GM23338 (cell line): Measurements from ENCODE around the gene ZBP1. TPM values are rescaled to one million over a fixed set of nuclear protein-coding genes. Genes with fewer than 3 reads are reported as not detected.

Experiments
- ATAC-seq: fragments of 200-7000 bp; cut with Tn5 transposase; 3 replicates; pipeline ENCODE4 v1.9.1; 2020
- DNase-seq: peaks from one replicate; pipeline ENCODE4 v3.0.0-alpha.2; 2015; ENCODE audit warnings: low spot score
- H2AFZ ChIP-seq: fragments of 200-600 bp; sonication (generic); 2 replicates; pipeline ENCODE4 v1.8.0; 2016; ENCODE audit warnings: antibody characterized with exemption, mild to moderate bottlenecking, moderate library complexity
- H3F3A ChIP-seq: fragments of 200-600 bp; sonication (generic); replicated peaks from 2 replicates; pipeline ENCODE4 v1.8.0; 2017; ENCODE audit warnings: antibody characterized with exemption, mixed run types, low read depth
- H3K27ac ChIP-seq: fragments of 200-600 bp; sonication (generic); 2 replicates; pipeline ENCODE4 v1.6.1; 2016; ENCODE audit warnings: low read depth
- H3K27me3 ChIP-seq: fragments of 200-600 bp; sonication (generic); 2 replicates; pipeline ENCODE4 v1.8.0; 2016; ENCODE audit warnings: mild to moderate bottlenecking, mixed run types, moderate library complexity; ENCODE audit not compliant: insufficient read depth
- H3K36me3 ChIP-seq: fragments of 200-600 bp; sonication (generic); 2 replicates; pipeline ENCODE4 v1.8.0; 2016; ENCODE audit warnings: mild to moderate bottlenecking; ENCODE audit not compliant: insufficient read depth
- H3K4me1 ChIP-seq: fragments of 200-600 bp; sonication (generic); 2 replicates; pipeline ENCODE4 v1.8.0; 2016; ENCODE audit warnings: mild to moderate bottlenecking, moderate library complexity; ENCODE audit not compliant: insufficient read depth
- H3K4me2 ChIP-seq: fragments of 200-600 bp; sonication (generic); 2 replicates; pipeline ENCODE4 v1.7.1; 2017; ENCODE audit warnings: mixed run types
- H3K4me3 ChIP-seq: fragments of 200-600 bp; sonication (generic); 2 replicates; pipeline ENCODE4 v1.6.1; 2016; ENCODE audit warnings: mixed run types
- H3K79me2 ChIP-seq: fragments of 200-600 bp; sonication (generic); replicated peaks from 2 replicates; pipeline ENCODE4 v1.8.0; 2017; ENCODE audit warnings: mild to moderate bottlenecking; ENCODE audit not compliant: insufficient read depth
- H3K9me2 ChIP-seq: fragments of 200-600 bp; sonication (generic); 2 replicates; pipeline ENCODE4 v1.8.0; 2017; ENCODE audit not compliant: insufficient read depth
- H4K20me1 ChIP-seq: fragments of 200-600 bp; sonication (generic); replicated peaks from 2 replicates; pipeline ENCODE4 v1.8.0; 2017; ENCODE audit warnings: mild to moderate bottlenecking; ENCODE audit not compliant: insufficient read depth
- H3K27ac Mint-ChIP-seq: 2 replicates; pipeline ENCODE4 v1.8.0; 2020; ENCODE audit warnings: inconsistent platforms, mild to moderate bottlenecking, moderate library complexity, mixed read lengths
- H3K27me3 Mint-ChIP-seq: 3 replicates; pipeline ENCODE4 v1.8.0; 2022; ENCODE audit warnings: low read depth, mild to moderate bottlenecking, moderate library complexity, mixed read lengths, inconsistent platforms; ENCODE audit not compliant: insufficient read depth, poor library complexity
- H3K36me3 Mint-ChIP-seq: 3 replicates; pipeline ENCODE4 v1.8.0; 2021; ENCODE audit warnings: low read depth, mild to moderate bottlenecking, inconsistent platforms, moderate library complexity, mixed read lengths
- H3K4me1 Mint-ChIP-seq: 3 replicates; pipeline ENCODE4 v1.8.0; 2020; ENCODE audit warnings: mild to moderate bottlenecking, inconsistent platforms, mixed read lengths
- H3K4me3 Mint-ChIP-seq: 3 replicates; pipeline ENCODE4 v1.8.0; 2021; ENCODE audit warnings: moderate library complexity, mild to moderate bottlenecking, inconsistent platforms, mixed read lengths
- H3K9me3 Mint-ChIP-seq: 3 replicates; pipeline ENCODE4 v1.8.0; 2020; ENCODE audit warnings: moderate library complexity, mild to moderate bottlenecking, inconsistent platforms, mixed read lengths
- ETS1 ChIP-seq: IDR thresholded peaks from 2 replicates; pipeline ENCODE4 v1.6.1; 2016; ENCODE audit warnings: antibody characterized with exemption
- EZH2 ChIP-seq: fragments of 200-600 bp; sonication (generic); IDR thresholded peaks from one replicate; pipeline ENCODE4 v1.8.0; 2017; ENCODE audit warnings: antibody characterized with exemption, mild to moderate bottlenecking, low read depth; ENCODE audit not compliant: unreplicated experiment
- EZH2phosphoT487 ChIP-seq: fragments of 200-600 bp; sonication (generic); IDR thresholded peaks from one replicate; pipeline ENCODE4 v1.8.1; 2018; ENCODE audit warnings: antibody characterized with exemption; ENCODE audit not compliant: unreplicated experiment
- NANOG ChIP-seq: IDR thresholded peaks from 2 replicates; pipeline ENCODE4 v1.6.1; 2016; ENCODE audit warnings: antibody characterized with exemption, borderline replicate concordance
- POLR2AphosphoS5 ChIP-seq: IDR thresholded peaks from 2 replicates; pipeline ENCODE4 v1.6.1; 2016; ENCODE audit warnings: antibody characterized with exemption, low read depth
- REST ChIP-seq: IDR thresholded peaks from one replicate; pipeline ENCODE4 v1.6.1; 2018; ENCODE audit warnings: antibody characterized with exemption; ENCODE audit not compliant: unreplicated experiment
- ZNF114 ChIP-seq: fragments of 250-450 bp; sonication (Bioruptor Pico); IDR thresholded peaks from 2 replicates; pipeline ENCODE4 v1.5.0; 2020; ENCODE audit warnings: mild to moderate bottlenecking, moderate library complexity
- ZNF331 ChIP-seq: fragments of 250-450 bp; sonication (Bioruptor Pico); IDR thresholded peaks from 2 replicates; pipeline ENCODE4 v1.5.0; 2020; ENCODE audit warnings: low read depth, mild to moderate bottlenecking, moderate library complexity
- ZNF462 ChIP-seq: fragments of 250-450 bp; sonication (Bioruptor Pico); IDR thresholded peaks from 2 replicates; pipeline ENCODE4 v1.5.0; 2020; ENCODE audit warnings: mild to moderate bottlenecking, moderate library complexity
- polyA plus RNA-seq: library from polyadenylated mRNA; unstranded; fragments of >200 nt; fragmentation: Nextera tagmentation; extraction: Ambion mirVana; gene quantifications from 2 replicates; pipeline ENCODE4 v1.2.1, GENCODE V29; 2016
- total RNA-seq: library from RNA; depleted of rRNA; stranded (reverse); fragments of >200 nt; shearing (Covaris generic); gene quantifications from 2 replicates; pipeline ENCODE4 v1.2.3, GENCODE V29; 2014

The ZBP1 gene
- total and polyA plus RNA-seq, 2 experiments from 2014 or later, result not detected

DNA sequence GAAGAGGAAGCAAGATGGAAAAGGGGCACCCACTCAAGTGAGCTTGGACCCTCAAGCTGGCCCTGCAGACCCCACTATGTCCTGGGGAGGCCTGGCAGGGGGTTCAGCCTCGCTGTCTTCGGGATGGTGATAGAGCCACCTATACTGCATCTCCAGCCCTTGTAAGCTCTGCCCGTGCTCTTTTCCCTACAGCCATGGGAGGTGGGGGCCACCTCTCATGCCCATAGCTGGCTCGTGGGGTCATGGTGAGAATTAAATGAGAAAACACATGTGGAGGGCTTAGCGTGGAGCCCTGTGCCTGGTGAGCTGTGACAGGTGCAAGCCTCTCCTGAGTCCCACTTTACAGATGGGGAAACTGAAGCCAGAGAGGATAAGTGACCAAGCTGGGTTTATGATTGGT lies 31.6 kb downstream of the ZBP1 start:
- ATAC-seq, result no peak
- H3K4me3 Mint-ChIP-seq, result no peak overlapping the region

More for the DNA sequence above, 31.6 kb downstream of the ZBP1 start:
- TF ChIP-seq POLR2AphosphoS5 (no peak), ZNF114 (CRISPR knock-in tag) (no peak), EZH2phosphoT487 (no peak), EZH2 (no peak), ETS1 (no peak), REST (no peak), NANOG (no peak), ZNF462 (no peak), ZNF331 (CRISPR knock-in tag) (no peak)
- Mint-ChIP-seq H3K27me3 (peaks cover 10% of the 10 kb centered on the region), H3K36me3 (no peaks in the 10 kb centered on the region), H3K9me3 (peaks cover 12% of the 10 kb centered on the region; the same call in 2 of the 3 replicates), H3K4me1 (no peaks in the 10 kb centered on the region; the same call in 2 of the 3 replicates), H3K27ac (no peak overlapping the region)
- H3K27ac ChIP-seq, result no peak overlapping the region
- H2AFZ ChIP-seq, result no peak overlapping the region
- H3K4me2 ChIP-seq, result no peak overlapping the region
- DNase-seq, result no peak
- H3K4me1 ChIP-seq, result no peaks in the 10 kb centered on the region
- no peaks in the 10 kb centered on the region for H3K79me2 ChIP-seq
- H3K4me3 ChIP-seq, result no peak overlapping the region
- no peaks in the 10 kb centered on the region for H3F3A ChIP-seq
- no peaks in the 10 kb centered on the region for H3K27me3 ChIP-seq
- H4K20me1 ChIP-seq, result no peaks in the 10 kb centered on the region
- H3K36me3 ChIP-seq, result no peaks in the 10 kb centered on the region
- H3K9me2 ChIP-seq, result no peaks in the 10 kb centered on the region
